HG03097 (cell line): ENCODE data around the gene DPP10.

Experiments used
- ATAC-seq: cut with Tn5 transposase; IDR thresholded peaks from one replicate; pipeline ENCODE4 v1.9.1; 2021; ENCODE audit not compliant: unreplicated experiment, low FRiP score

The DPP10 gene

GRCh38 chr2:115183144-115183543, 740.7 kb downstream of the DPP10 start:
- no peak for ATAC-seq

GRCh38 chr2:115190459-115190858, 748.0 kb downstream of the DPP10 start:
- no peak for ATAC-seq

GRCh38 chr2:115194623-115195022, 752.2 kb downstream of the DPP10 start:
- no peak for ATAC-seq

- ATAC-seq = no peak
Observed at GRCh38 chr2:115196587-115196986, 754.1 kb downstream of the DPP10 start.

- no peak for ATAC-seq
Observed at GRCh38 chr2:115199966-115200365, 757.5 kb downstream of the DPP10 start.

GRCh38 chr2:115201386-115201785, 758.9 kb downstream of the DPP10 start:
- no peak for ATAC-seq

GRCh38 chr2:115208493-115209164, 766.2 kb downstream of the DPP10 start:
- no peak for ATAC-seq

GRCh38 chr2:115214050-115214449, 771.6 kb downstream of the DPP10 start:
- no peak for ATAC-seq

- ATAC-seq = no peak
Observed at GRCh38 chr2:115219296-115219695, 776.9 kb downstream of the DPP10 start.

GRCh38 chr2:115234186-115234585, 791.7 kb downstream of the DPP10 start:
- ATAC-seq = no peak

- ATAC-seq = no peak
Observed at GRCh38 chr2:115234737-115235136, 792.3 kb downstream of the DPP10 start.

GRCh38 chr2:115248066-115248465, 805.6 kb downstream of the DPP10 start:
- no peak for ATAC-seq

GRCh38 chr2:115277366-115277765, 834.9 kb downstream of the DPP10 start:
- no peak for ATAC-seq

- no peak for ATAC-seq
Observed at GRCh38 chr2:115285416-115285815, 843.0 kb downstream of the DPP10 start.

GRCh38 chr2:115290478-115290877, 848.0 kb downstream of the DPP10 start:
- ATAC-seq = no peak

GRCh38 chr2:115292742-115293141, 850.3 kb downstream of the DPP10 start:
- no peak for ATAC-seq

- no peak for ATAC-seq
Observed at GRCh38 chr2:115294999-115295398, 852.6 kb downstream of the DPP10 start.

GRCh38 chr2:115297056-115297455, 854.6 kb downstream of the DPP10 start:
- no peak for ATAC-seq

GRCh38 chr2:115299199-115299598, 856.8 kb downstream of the DPP10 start:
- no peak for ATAC-seq

- no peak for ATAC-seq
Observed at GRCh38 chr2:115305712-115306111, 863.3 kb downstream of the DPP10 start.

GRCh38 chr2:115314119-115314518, 871.7 kb downstream of the DPP10 start:
- no peak for ATAC-seq

GRCh38 chr2:115327061-115327460, 884.6 kb downstream of the DPP10 start:
- no peak for ATAC-seq

- no peak for ATAC-seq
Observed at GRCh38 chr2:115359550-115359949, 917.1 kb downstream of the DPP10 start.
